SK-MEL-5 (cell line): ENCODE data around the gene GATAD2B. TPM values are rescaled to one million over a fixed set of nuclear protein-coding genes. Genes with fewer than 3 reads are reported as not detected.

Experiments used
- DNase-seq: peaks from one replicate; pipeline ENCODE4 v3.0.0-alpha.2; 2016; ENCODE audit warnings: low read depth, low spot score
- in situ Hi-C: cut with HindIII; loops from 2 replicates; pipeline ENCODE4 v1.10.0; 2016; ENCODE audit warnings: low sequenced_read_pairs, high pct_unique_total_duplicates, low pct_unique_long_range_greater_than_20kb
- polyA plus RNA-seq, 2 experiments: library from polyadenylated mRNA; depleted of rRNA; stranded (reverse); fragments of >200 nt; gene quantifications; 2 replicates each; pipeline ENCODE4 v1.2.3, GENCODE V29; 2015
- total RNA-seq: library from RNA; depleted of rRNA; stranded (reverse); fragments of >200 nt; shearing (Covaris generic); gene quantifications from 2 replicates; pipeline ENCODE4 v1.2.3, GENCODE V29; 2014; rRNA removed

Gene GATAD2B
- 8.4 and 8.7 TPM in 2 replicates for total RNA-seq
- 22.4 and 36.1 TPM in 2 replicates for polyA plus RNA-seq (2015; cell fraction: cytosol; rRNA removed)
- 15.0 and 15.2 TPM in 2 replicates for polyA plus RNA-seq (2015; cell fraction: nucleus; rRNA removed)

- peak; percentile 100 for DNase-seq
- in situ Hi-C loops: loop anchor here (25.0 kb wide), 1 partner anchor 111 kb away; no protein-coding TSS in a partner anchor
Measured at GRCh38 chr1:153922972-153923925, at the start of gene GATAD2B. TSS of gene GATAD2B (minus strand) at chr1:153922972. CDS start at chr1:153828347, 94,625 bp downstream.

GRCh38 chr1:153970346-153970745, 47.6 kb upstream of the GATAD2B start:
- in situ Hi-C loops: no loop called here
- no peak for DNase-seq

- in situ Hi-C loops: no loop called here
- DNase-seq: no peak
Measured at GRCh38 chr1:153968972-153969371, 46.2 kb upstream of the GATAD2B start.

GRCh38 chr1:153968408-153968807, 45.6 kb upstream of the GATAD2B start:
- DNase-seq: no peak
- in situ Hi-C loops: no loop called here

GRCh38 chr1:153968000-153968363, 45.2 kb upstream of the GATAD2B start:
- no peak for DNase-seq
- in situ Hi-C loops: no loop called here

DNA sequence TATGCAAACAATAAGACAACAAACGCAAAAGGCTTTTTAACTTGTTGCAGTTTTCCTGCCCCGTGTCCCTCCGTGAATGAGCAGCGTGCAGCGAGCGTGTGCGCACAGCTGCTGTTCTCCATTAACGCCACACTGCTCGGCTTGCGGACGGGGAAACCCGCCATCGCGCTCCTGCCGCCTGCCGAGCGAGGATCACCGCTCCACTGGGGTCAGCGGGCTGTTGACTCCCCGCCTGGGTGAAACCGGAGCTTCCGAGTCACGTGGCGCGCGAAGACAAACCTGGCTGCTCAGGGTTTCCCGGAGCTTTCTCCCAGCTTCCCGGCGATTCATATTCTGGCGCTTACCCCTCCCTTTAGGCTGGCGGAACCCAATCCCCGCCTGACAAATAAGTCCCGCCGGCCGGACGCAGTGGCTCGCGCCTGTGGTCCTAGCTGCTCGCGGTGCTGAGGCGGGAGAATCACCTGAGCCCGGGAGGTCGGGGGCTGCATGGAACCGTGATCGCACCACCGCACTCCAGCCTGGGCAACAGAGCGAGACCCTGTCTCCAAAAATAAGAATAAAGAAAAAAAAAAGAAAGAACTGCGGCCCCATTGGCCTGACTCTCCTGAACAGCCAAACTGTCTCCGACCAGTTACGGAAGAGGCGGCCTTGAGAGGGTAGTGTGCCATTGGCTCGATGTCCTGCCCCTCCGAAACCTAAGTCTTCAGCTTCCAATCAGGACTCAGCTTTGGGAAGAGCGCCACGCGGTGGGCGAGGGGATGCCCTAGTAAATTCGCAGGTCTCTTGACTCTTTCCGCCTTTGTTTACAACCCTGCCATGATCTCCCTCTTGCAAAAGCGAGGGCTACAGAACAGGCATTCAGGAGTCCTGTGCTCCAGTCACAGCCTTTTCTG, 44.6 kb upstream of the GATAD2B start, which contains the start of gene CREB3L4:
Gene CREB3L4 (plus strand): TSS at position 796 of the 893 bp plus-strand sequence. CDS start 624 bp downstream, outside the sequence.
- in situ Hi-C loops: no loop called here
- DNase-seq: peak; percentile 99

DNA sequence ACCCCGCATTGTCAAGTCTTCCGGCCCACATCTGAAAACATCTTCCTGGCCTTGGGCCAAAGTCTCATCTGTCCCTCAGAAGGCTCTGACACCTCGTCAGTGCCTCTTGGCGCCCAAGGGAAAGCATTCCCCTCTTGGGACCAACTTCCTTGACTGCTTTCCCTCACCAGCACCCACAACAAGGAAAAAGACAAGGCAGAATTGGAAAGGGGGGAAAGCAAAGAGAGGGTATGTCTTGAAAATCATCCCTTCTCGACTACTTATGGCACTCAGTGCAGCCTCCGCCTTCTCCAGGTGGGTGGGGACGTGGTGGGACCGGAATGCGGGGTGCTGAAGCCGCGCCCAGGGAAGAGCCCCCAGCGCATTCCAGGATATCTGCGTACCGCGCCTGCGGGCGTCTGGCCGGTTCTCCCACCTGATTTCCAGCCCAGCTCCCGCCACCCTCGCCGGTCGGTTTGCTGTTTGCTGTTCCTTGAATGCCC, 41.1 kb upstream of the GATAD2B start:
- in situ Hi-C loops: no loop called here

GRCh38 chr1:153963030-153963849, 40.5 kb upstream of the GATAD2B start, which contains the start of gene SLC39A1:
TSS of gene SLC39A1 (minus strand) at chr1:153963537. CDS start at chr1:153962715, 822 bp downstream.
- in situ Hi-C loops: no loop called here
- DNase-seq: peak; percentile 99

More for the DNA sequence above, 41.1 kb upstream of the GATAD2B start:
- DNase-seq: no peak

DNA sequence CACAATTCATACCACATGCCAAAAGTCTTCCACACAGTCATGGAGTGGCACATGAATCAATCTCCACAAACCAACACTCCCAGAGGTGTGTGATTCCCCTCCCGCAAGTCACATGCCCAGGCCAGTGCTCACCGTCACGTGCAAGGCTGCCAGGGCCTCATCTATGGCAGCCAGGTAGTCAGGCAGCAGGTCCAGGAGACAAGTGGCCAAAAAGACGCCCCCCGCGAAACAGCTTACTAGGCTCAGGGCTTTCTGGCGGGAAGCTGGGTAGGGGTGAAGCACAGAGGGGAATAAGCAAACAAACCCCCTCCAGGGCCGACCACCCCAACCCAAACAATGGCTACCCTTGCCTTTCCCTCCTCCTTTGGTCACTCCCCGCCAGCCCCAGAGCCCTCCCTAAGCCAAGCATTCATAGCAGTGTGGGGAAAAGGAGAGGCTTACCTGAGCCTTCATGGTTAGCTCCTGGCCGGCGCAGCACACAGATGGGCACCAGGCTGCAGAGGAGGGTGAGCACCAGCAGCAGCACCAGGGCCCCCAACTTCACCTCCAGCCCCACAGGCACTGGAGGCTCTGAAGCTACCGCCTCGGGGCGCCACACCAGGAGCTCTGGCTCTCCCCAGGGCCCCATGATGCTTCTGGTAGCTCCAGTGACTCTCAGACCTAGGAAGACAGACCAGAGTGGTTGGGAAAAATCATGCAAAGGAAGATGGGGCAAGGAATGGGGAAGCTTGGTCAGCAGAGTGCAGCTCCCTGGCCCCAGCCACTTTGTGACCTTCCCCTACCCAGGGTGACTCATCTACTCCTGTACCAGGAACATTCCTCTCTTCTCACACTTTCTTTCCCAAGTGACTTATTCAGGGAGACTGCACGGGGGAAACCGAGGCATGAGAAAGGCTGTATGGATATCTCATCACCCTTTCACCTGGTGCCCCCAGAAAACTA, 39.6 kb upstream of the GATAD2B start:
- DNase-seq: peak; percentile 42
- in situ Hi-C loops: no loop called here

DNA sequence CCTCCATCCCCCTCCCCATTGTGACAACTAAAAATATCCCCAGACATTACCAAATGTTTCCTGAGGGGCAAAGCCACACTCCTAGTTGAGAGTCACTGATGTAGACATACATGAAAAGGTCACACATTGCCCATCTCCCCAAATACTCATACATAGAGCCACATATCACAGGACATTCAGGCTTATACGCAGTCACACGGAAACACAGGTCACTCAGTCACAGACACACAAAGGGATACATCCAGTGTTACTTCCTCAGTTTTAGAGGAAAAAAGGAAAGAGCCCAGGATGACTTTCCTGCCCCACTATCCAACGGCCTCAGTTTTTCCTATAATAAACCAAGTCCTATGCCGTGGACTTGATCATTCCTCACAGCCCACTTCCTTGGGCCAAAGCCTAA, 38.6 kb upstream of the GATAD2B start:
- in situ Hi-C loops: no loop called here
- no peak for DNase-seq

DNA sequence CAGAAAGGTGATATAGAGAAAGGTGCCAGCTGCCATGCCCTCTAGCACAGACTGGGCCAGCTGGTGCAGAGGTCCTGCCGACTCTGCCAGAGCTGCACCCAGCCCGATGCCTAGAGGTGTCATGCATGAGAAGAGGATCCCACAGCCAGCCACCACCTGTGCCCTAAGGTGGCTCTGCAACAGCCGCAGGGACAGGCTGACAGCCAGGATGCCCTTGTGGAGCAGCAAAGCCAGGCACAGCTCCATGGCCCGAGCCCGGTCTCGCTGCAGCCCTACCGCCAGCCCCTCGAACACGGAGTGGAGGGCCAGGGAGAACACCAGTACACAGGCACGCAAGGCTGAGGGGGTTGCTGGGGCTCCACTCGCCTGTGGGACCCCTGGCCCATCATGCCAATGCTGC, 37.4 kb upstream of the GATAD2B start:
- DNase-seq: no peak
- in situ Hi-C loops: no loop called here

GRCh38 chr1:153959454-153959853, 36.7 kb upstream of the GATAD2B start:
- no peak for DNase-seq
- in situ Hi-C loops: no loop called here

- in situ Hi-C loops: no loop called here
- DNase-seq: no peak
Measured at GRCh38 chr1:153958961-153959260, 36.1 kb upstream of the GATAD2B start.

DNA sequence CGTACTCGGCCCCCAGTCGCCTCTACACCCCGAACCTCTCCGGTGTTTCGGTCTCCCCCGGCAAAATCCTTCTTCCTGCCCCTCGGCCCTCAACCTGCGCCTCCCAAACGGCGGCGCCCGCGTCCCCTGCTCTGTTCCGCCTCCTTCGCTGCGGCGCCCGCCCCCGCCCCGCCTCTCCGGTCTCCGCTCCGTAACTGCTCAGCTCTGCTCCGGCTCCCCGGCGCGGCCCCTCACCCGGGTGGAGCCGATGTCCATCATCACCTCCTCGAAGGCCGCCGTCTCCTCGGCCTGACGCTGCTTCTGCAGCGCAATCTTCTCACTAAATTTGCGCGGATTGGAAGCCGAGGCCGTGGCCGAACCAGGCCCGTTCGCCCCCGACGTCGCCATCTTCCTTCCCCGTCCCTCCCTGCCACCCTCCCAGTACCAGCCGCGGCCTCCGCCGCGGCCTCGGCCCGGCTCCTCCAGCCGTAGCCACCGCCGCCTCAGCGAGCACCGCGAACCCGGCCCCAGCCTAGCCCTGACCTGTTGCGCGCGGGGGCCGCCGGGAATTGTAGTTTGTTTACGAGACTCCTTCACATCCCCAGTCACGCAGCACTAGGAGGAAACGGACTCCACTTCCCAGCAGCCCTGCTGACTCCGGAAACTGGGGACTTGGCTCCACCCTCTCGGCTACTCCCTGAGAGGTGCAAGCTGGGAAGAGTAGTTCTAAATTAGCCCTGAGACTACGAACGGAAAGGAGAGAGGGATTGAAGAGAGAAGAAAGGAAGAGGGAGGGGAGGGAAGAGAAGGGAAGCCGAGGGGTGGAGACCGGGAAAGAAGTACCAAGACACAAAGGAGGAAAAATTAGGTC, 35.6 kb upstream of the GATAD2B start, which contains the start of gene CRTC2:
Gene CRTC2 (minus strand): TSS at position 502 of the 850 bp plus-strand sequence. CDS start 115 bp downstream, at position 387.
- DNase-seq: peak; percentile 100
- in situ Hi-C loops: no loop called here

DNA sequence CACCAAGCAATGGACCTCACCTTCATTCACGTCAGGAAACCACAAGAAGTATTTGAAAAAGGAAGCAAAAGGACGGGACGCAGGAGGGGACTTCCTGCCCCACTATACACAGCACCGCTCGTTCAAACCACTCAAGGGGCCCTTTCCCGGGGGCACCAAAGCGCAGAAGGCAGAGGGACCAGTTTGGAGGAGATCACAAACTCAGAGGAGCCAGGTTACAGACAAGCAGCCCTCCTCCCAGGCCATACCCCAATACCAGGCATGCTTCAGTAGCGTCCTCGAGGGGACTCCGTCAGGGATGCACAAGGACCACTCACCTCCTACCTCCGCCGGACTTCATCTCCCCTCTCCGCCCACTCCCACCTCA, 35.0 kb upstream of the GATAD2B start:
- no peak for DNase-seq
- in situ Hi-C loops: no loop called here
